ENCODE data around the gene UQCRC1. TPM values are rescaled to one million over a fixed set of nuclear protein-coding genes. Genes with fewer than 3 reads are reported as not detected.

The UQCRC1 gene
- total RNA-seq, 1 experiment from 2014 or later: 413 TPM

GRCh38 chr3:48655606-48656005, 46.2 kb upstream of the UQCRC1 start:
- POLR2A ChIA-PET: no interaction called here
- Mint-ChIP-seq H3K36me3 (ENCODE audit: insufficient read depth, unreplicated experiment) (peaks cover 17% of the 10 kb centered on the region), H3K4me1 (ENCODE audit: insufficient read depth, unreplicated experiment) (peaks cover 5% of the 10 kb centered on the region), H3K27me3 (ENCODE audit: insufficient read depth, unreplicated experiment) (no peaks in the 10 kb centered on the region), H3K27ac (ENCODE audit: low read depth, unreplicated experiment) (no peak overlapping the region), H3K4me3 (ENCODE audit: unreplicated experiment) (no peak overlapping the region), H3K9me3 (ENCODE audit: unreplicated experiment) (no peaks in the 10 kb centered on the region)
- no TSS peak for BruUV-seq (replicated peaks)
- no peak for TF ChIP-seq CTCF (IDR thresholded peaks at IDR 0.05; ENCODE audit: unreplicated experiment)
- CTCF ChIA-PET: interaction anchor here (0.6 kb wide), 1 partner anchor 658 kb away, joined by 3 read pairs; no protein-coding TSS in a partner anchor
- DNase-seq (ENCODE audit: unreplicated experiment): no peak
- intact Hi-C loops (cut with micrococcal nuclease): no loop called here

GRCh38 chr3:48655063-48655462, 45.6 kb upstream of the UQCRC1 start:
- DNase-seq (ENCODE audit: unreplicated experiment): no peak
- H3K27ac Mint-ChIP-seq (ENCODE audit: low read depth, unreplicated experiment): no peak overlapping the region
- CTCF ChIA-PET: interaction anchor here (0.6 to 1.3 kb wide), 2 partner anchors 8 to 658 kb away, joined by 3 read pairs; no protein-coding TSS in a partner anchor
- intact Hi-C loops (cut with micrococcal nuclease): no loop called here
- POLR2A ChIA-PET: no interaction called here
- no peak overlapping the region for H3K4me3 Mint-ChIP-seq (ENCODE audit: unreplicated experiment)
- peaks cover 5% of the 10 kb centered on the region for H3K4me1 Mint-ChIP-seq (ENCODE audit: insufficient read depth, unreplicated experiment)
- no peaks in the 10 kb centered on the region for H3K27me3 Mint-ChIP-seq (ENCODE audit: insufficient read depth, unreplicated experiment)
- BruUV-seq (replicated peaks): no TSS peak
- H3K36me3 Mint-ChIP-seq (ENCODE audit: insufficient read depth, unreplicated experiment): peaks cover 13% of the 10 kb centered on the region
- no peaks in the 10 kb centered on the region for H3K9me3 Mint-ChIP-seq (ENCODE audit: unreplicated experiment)
- no peak for TF ChIP-seq CTCF (IDR thresholded peaks at IDR 0.05; ENCODE audit: unreplicated experiment)

GRCh38 chr3:48652923-48653715, 43.7 kb upstream of the UQCRC1 start:
- no TSS peak for BruUV-seq (replicated peaks)
- DNase-seq (ENCODE audit: unreplicated experiment): no peak
- ChIA-PET POLR2A (interaction anchor here (1.0 to 2.9 kb wide), 2 partner anchors 8 to 10 kb away, joined by 5 to 17 read pairs; partner anchors contain the start of gene CELSR3), CTCF (interaction anchor here (0.5 kb wide), 1 partner anchor 38 kb away, joined by 3 read pairs; no protein-coding TSS in a partner anchor)
- intact Hi-C loops (cut with micrococcal nuclease): no loop called here
- no peak overlapping the region for H3K27ac Mint-ChIP-seq (ENCODE audit: low read depth, unreplicated experiment)
- H3K27me3 Mint-ChIP-seq (ENCODE audit: insufficient read depth, unreplicated experiment): no peaks in the 10 kb centered on the region
- H3K36me3 Mint-ChIP-seq (ENCODE audit: insufficient read depth, unreplicated experiment): no peaks in the 10 kb centered on the region
- H3K4me3 Mint-ChIP-seq (ENCODE audit: unreplicated experiment): no peak overlapping the region
- TF ChIP-seq CTCF (IDR thresholded peaks at IDR 0.05; ENCODE audit: unreplicated experiment): no peak
- H3K9me3 Mint-ChIP-seq (ENCODE audit: unreplicated experiment): no peaks in the 10 kb centered on the region
- H3K4me1 Mint-ChIP-seq (ENCODE audit: insufficient read depth, unreplicated experiment): peaks cover 5% of the 10 kb centered on the region

- H3K4me3 Mint-ChIP-seq (ENCODE audit: unreplicated experiment): no peak overlapping the region
- DNase-seq (ENCODE audit: unreplicated experiment): no peak
- no peak overlapping the region for H3K27ac Mint-ChIP-seq (ENCODE audit: low read depth, unreplicated experiment)
- CTCF ChIA-PET: interaction anchor here (1.0 kb wide), 1 partner anchor 11 kb away, joined by 3 read pairs; the partner anchor contains the start of gene CELSR3
- intact Hi-C loops (cut with micrococcal nuclease): no loop called here
- TF ChIP-seq CTCF (IDR thresholded peaks at IDR 0.05; ENCODE audit: unreplicated experiment): no peak
- no peaks in the 10 kb centered on the region for H3K9me3 Mint-ChIP-seq (ENCODE audit: unreplicated experiment)
- H3K4me1 Mint-ChIP-seq (ENCODE audit: insufficient read depth, unreplicated experiment): peaks cover 5% of the 10 kb centered on the region
- no peaks in the 10 kb centered on the region for H3K36me3 Mint-ChIP-seq (ENCODE audit: insufficient read depth, unreplicated experiment)
- POLR2A ChIA-PET: interaction anchor here (2.9 kb wide), 1 partner anchor 11 kb away, joined by 17 read pairs; the partner anchor contains the start of gene CELSR3
- BruUV-seq (replicated peaks): no TSS peak
- no peaks in the 10 kb centered on the region for H3K27me3 Mint-ChIP-seq (ENCODE audit: insufficient read depth, unreplicated experiment)
Measured at GRCh38 chr3:48651771-48652170, 42.3 kb upstream of the UQCRC1 start.
